Mesothelial cell of epicardium (in vitro differentiated cells): ENCODE data around the gene KCNH5. TPM values are rescaled to one million over a fixed set of nuclear protein-coding genes. Genes with fewer than 3 reads are reported as not detected.

Experiments
- DNase-seq, 2 experiments: peaks; one replicate each; pipeline ENCODE4 v3.0.0; 2021; ENCODE audit warnings: low spot score in 2 of 2; ENCODE audit not compliant: unreplicated experiment in 2 of 2
- H3K27ac Mint-ChIP-seq: 2 replicates; pipeline ENCODE4 v1.8.0; 2021; ENCODE audit warnings: mixed read lengths
- H3K27me3 Mint-ChIP-seq: 2 replicates; pipeline ENCODE4 v1.8.0; 2021; ENCODE audit warnings: low read depth, mixed read lengths
- H3K36me3 Mint-ChIP-seq: 2 replicates; pipeline ENCODE4 v1.8.0; 2021; ENCODE audit warnings: mixed read lengths
- H3K4me1 Mint-ChIP-seq: 2 replicates; pipeline ENCODE4 v1.8.0; 2021; ENCODE audit warnings: mixed read lengths
- H3K4me3 Mint-ChIP-seq: 2 replicates; pipeline ENCODE4 v1.8.0; 2021; ENCODE audit warnings: mild to moderate bottlenecking, moderate library complexity, mixed read lengths
- H3K9me3 Mint-ChIP-seq: 2 replicates; pipeline ENCODE4 v1.8.0; 2021; ENCODE audit warnings: mixed read lengths
- total RNA-seq: library from RNA; stranded (reverse); gene quantifications from 3 replicates; pipeline ENCODE4 v1.2.1, GENCODE V29; 2021
- TF ChIP-seq, protein P1 (sequence below): fragments of 200-600 bp; sonication (generic); IDR thresholded peaks from one replicate; pipeline ENCODE4 v1.5.0; 2021; ENCODE audit warnings: antibody characterized with exemption; ENCODE audit not compliant: unreplicated experiment

The KCNH5 gene
- total RNA-seq, 1 donor from 2014 or later = 2.5 TPM

GRCh38 chr14:62694075-62694474 is 351.2 kb downstream of the KCNH5 start:
- TF ChIP-seq, protein P1, sequence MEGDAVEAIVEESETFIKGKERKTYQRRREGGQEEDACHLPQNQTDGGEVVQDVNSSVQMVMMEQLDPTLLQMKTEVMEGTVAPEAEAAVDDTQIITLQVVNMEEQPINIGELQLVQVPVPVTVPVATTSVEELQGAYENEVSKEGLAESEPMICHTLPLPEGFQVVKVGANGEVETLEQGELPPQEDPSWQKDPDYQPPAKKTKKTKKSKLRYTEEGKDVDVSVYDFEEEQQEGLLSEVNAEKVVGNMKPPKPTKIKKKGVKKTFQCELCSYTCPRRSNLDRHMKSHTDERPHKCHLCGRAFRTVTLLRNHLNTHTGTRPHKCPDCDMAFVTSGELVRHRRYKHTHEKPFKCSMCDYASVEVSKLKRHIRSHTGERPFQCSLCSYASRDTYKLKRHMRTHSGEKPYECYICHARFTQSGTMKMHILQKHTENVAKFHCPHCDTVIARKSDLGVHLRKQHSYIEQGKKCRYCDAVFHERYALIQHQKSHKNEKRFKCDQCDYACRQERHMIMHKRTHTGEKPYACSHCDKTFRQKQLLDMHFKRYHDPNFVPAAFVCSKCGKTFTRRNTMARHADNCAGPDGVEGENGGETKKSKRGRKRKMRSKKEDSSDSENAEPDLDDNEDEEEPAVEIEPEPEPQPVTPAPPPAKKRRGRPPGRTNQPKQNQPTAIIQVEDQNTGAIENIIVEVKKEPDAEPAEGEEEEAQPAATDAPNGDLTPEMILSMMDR = no peak
- Mint-ChIP-seq H3K4me3 (no peak overlapping the region), H3K27ac (no peak overlapping the region), H3K4me1 (peaks cover 8% of the 10 kb centered on the region), H3K9me3 (peaks cover 5% of the 10 kb centered on the region), H3K36me3 (no peaks in the 10 kb centered on the region), H3K27me3 (no peaks in the 10 kb centered on the region)
- DNase-seq = no peak

- H3K27me3 Mint-ChIP-seq = no peaks in the 10 kb centered on the region
- peak overlapping the region; percentile 78 for H3K27ac Mint-ChIP-seq
- H3K4me3 Mint-ChIP-seq = no peak overlapping the region
- no peaks in the 10 kb centered on the region for H3K36me3 Mint-ChIP-seq
- H3K4me1 Mint-ChIP-seq = peaks cover 8% of the 10 kb centered on the region
- TF ChIP-seq, protein P1 = no peak
- H3K9me3 Mint-ChIP-seq = peaks cover 18% of the 10 kb centered on the region
- DNase-seq = no peak
These were observed 352.7 kb downstream of the KCNH5 start for GRCh38 chr14:62692490-62693106.

- peaks cover 8% of the 10 kb centered on the region for H3K4me1 Mint-ChIP-seq
- no peaks in the 10 kb centered on the region for H3K36me3 Mint-ChIP-seq
- peak overlapping the region; percentile 78 for H3K27ac Mint-ChIP-seq
- H3K9me3 Mint-ChIP-seq = peaks cover 24% of the 10 kb centered on the region
- no peaks in the 10 kb centered on the region for H3K27me3 Mint-ChIP-seq
- no peak overlapping the region for H3K4me3 Mint-ChIP-seq
- TF ChIP-seq, protein P1 = no peak
- DNase-seq = no peak
These were observed 353.4 kb downstream of the KCNH5 start for GRCh38 chr14:62691647-62692489.

GRCh38 chr14:62689733-62690132 is 355.5 kb downstream of the KCNH5 start:
- DNase-seq = no peak
- TF ChIP-seq, protein P1 = no peak
- H3K4me1 Mint-ChIP-seq = peaks cover 8% of the 10 kb centered on the region
- no peaks in the 10 kb centered on the region for H3K27me3 Mint-ChIP-seq
- no peak overlapping the region for H3K4me3 Mint-ChIP-seq
- no peak overlapping the region for H3K27ac Mint-ChIP-seq
- H3K36me3 Mint-ChIP-seq = no peaks in the 10 kb centered on the region
- H3K9me3 Mint-ChIP-seq = peaks cover 24% of the 10 kb centered on the region

DNA sequence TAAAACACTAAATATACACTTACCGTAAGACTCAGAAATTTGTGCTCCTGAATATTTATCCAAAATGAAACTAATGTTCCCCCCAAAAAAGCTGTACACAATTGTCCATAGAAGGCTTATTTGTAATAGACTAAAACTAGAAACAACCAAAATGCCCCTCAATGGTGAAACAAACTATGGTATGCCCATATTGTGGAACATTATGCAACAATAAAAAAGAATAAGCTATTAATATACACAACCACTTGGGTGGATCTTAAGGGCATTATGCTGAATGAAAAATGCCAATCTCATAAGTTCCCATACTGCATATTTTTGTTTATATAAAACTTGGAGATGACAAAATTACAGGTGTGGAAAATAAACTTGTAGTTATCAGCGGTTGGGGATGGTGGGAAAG is 357.4 kb downstream of the KCNH5 start:
- no peak overlapping the region for H3K4me3 Mint-ChIP-seq

More for the DNA sequence above, 357.4 kb downstream of the KCNH5 start:
- Mint-ChIP-seq H3K27me3 (no peaks in the 10 kb centered on the region), H3K27ac (no peak overlapping the region), H3K36me3 (no peaks in the 10 kb centered on the region), H3K4me1 (peaks cover 11% of the 10 kb centered on the region), H3K9me3 (peaks cover 24% of the 10 kb centered on the region)
- DNase-seq = no peak
- TF ChIP-seq, protein P1 = no peak
